Limb (tissue), 2 donors: Measurements from ENCODE around the gene PPY.
"Not testable (repeated sequence)": the region's sequence is repeated elsewhere in the genome, so short reads cannot be mapped to it uniquely, and the experiment has no call there.

Source experiments
- DNase-seq, 2 donors: peaks; one replicate each; pipeline ENCODE4 v3.0.0-alpha.2; 2016; ENCODE audit errors: extremely low spot score in 2 of 2

Gene PPY

GRCh38 chr17:43905985-43906852 is 36.1 kb downstream of the PPY start:
- DNase-seq: peak; percentile 63 to 89

DNA sequence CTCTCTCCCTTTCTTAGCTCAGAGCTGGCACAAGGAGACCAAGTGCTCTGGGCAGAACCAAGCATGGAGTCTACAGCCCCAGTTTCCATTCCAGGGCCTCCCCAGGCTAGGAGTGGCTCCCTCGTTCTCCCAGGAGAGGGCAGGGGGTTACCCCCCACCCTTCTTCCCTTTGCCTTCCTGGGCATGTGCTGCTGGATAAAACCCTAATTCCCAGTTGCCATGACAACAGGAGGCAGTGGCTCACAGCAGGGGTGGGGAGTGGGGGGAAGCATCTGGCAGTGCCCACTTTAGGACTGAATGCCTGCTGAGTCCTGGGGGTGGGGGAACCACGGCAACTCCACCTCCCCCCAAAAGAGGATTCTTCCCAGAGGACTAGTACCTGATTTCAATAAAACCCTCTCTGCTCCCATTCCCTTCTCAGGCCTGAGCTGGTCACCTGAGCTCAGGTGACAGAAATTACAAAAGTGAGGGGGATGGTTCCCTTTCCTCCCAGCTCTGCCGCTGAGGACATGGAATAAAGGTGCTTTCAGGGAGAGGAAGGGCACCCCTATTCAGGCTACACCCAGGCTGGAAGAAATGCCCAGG is 36.8 kb downstream of the PPY start:
- DNase-seq: peak in 1 of 2 donors; percentile 54

- no peak for DNase-seq
Observed at GRCh38 chr17:43901861-43902589, 40.3 kb downstream of the PPY start.

DNA sequence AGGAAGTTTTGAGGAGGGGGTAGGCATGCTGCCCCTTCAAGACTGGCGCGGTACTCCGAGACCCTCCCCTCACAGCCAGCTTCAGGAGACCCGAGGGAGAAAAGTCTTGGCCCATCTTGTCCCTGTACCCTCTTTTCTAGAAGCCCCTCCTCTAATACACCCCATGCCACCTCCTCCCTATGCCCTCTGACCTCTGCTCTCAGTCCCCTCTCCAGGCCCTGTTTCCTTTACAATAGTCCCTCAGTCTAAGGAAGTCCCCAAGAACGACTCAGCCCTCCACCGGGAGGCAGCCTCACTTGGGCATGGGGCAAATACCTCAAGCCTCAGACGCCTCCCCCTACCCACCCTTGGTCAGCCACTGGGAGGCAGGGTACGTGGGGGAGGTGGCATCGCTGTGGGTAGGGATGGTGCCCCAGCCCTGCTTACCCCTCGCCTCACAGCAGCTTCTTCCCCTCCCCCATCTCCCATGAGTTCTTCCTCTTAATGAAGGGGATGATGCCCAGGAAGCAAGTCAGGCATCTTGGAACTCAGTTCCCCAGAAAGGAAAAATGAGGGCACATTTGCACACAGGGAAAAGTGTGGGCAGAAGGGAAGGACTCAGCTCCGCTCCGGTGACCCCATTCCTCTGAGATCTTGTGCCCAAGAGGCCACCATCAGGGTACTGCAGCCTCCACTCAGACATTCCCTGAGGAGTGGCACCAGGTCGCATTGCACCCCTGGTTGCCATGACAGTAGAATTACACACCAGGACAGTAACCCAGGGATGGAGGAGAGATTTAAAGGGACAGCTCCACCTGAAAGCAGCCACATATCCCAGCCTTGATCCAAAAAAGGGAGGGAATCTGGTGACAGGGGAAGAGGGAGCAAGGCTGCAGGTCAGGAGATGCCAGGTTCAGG is 41.2 kb downstream of the PPY start:
- no peak for DNase-seq

- DNase-seq: peak; percentile 88 to 93
Observed at GRCh38 chr17:43900183-43900857, 42.0 kb downstream of the PPY start.

- DNase-seq: no peak
Observed at GRCh38 chr17:43898446-43898845, 43.8 kb downstream of the PPY start.

- no peak for DNase-seq
Observed at GRCh38 chr17:43897831-43898230, 44.4 kb downstream of the PPY start.

GRCh38 chr17:43894494-43894893 is 47.8 kb downstream of the PPY start:
- DNase-seq: not testable (repeated sequence)

- DNase-seq: peak in 1 of 2 donors; percentile 34
Observed at GRCh38 chr17:43892647-43892952, 49.7 kb downstream of the PPY start.

- no peak for DNase-seq
Observed at GRCh38 chr17:43891851-43892646, 50.2 kb downstream of the PPY start.
